Mesothelial cell of epicardium (in vitro differentiated cells): ENCODE data around the gene DPH3. TPM values are rescaled to one million over a fixed set of nuclear protein-coding genes. Genes with fewer than 3 reads are reported as not detected.

Source experiments
- DNase-seq, 2 experiments: peaks; one replicate each; pipeline ENCODE4 v3.0.0; 2021; ENCODE audit warnings: low spot score in 2 of 2; ENCODE audit not compliant: unreplicated experiment in 2 of 2
- H3K27ac Mint-ChIP-seq: 2 replicates; pipeline ENCODE4 v1.8.0; 2021; ENCODE audit warnings: mixed read lengths
- H3K27me3 Mint-ChIP-seq: 2 replicates; pipeline ENCODE4 v1.8.0; 2021; ENCODE audit warnings: low read depth, mixed read lengths
- H3K36me3 Mint-ChIP-seq: 2 replicates; pipeline ENCODE4 v1.8.0; 2021; ENCODE audit warnings: mixed read lengths
- H3K4me1 Mint-ChIP-seq: 2 replicates; pipeline ENCODE4 v1.8.0; 2021; ENCODE audit warnings: mixed read lengths
- H3K4me3 Mint-ChIP-seq: 2 replicates; pipeline ENCODE4 v1.8.0; 2021; ENCODE audit warnings: mild to moderate bottlenecking, moderate library complexity, mixed read lengths
- H3K9me3 Mint-ChIP-seq: 2 replicates; pipeline ENCODE4 v1.8.0; 2021; ENCODE audit warnings: mixed read lengths
- total RNA-seq: library from RNA; stranded (reverse); gene quantifications from 3 replicates; pipeline ENCODE4 v1.2.1, GENCODE V29; 2021
- TF ChIP-seq, protein P1 (sequence below): fragments of 200-600 bp; sonication (generic); IDR thresholded peaks from one replicate; pipeline ENCODE4 v1.5.0; 2021; ENCODE audit warnings: antibody characterized with exemption; ENCODE audit not compliant: unreplicated experiment

The DPH3 gene
- total RNA-seq, 1 donor from 2014 or later: 19.3 TPM

DNA sequence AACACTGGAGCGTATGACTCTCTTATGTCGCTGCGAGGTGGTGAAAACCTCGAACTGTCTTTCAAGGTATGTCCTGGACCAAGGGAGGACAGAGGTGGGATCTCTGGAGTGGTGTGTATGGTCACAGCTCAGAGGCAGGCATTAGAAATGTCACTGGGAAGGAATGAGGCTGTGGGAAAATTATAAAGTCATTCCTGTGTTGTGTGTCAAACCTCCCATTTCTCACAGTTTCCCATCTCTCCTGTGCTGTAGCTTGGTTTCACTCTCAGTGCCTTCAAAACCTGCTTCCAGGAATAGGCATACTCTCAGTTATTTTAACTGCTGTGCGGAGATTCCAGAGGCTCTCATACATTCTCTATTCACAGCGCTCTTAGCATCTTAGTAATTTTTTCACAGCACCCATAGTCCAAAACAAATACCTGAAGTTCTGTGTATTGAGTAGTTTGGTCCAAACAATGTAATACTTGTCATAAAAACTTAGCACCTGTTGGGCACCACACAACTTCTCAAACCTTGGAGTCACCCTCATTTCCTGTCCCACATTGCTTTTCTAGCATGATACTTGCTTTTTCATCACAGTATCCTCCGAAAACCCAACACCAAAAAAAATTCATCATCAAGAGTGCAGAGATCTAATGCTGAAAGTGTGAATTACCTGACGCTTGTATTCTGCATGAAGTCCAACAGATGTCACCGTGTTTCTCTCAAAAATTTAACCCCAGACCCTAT lies 53.4 kb downstream of the DPH3 start:
- no peak overlapping the region for H3K27ac Mint-ChIP-seq
- H3K36me3 Mint-ChIP-seq: no peaks in the 10 kb centered on the region
- H3K9me3 Mint-ChIP-seq: no peaks in the 10 kb centered on the region
- TF ChIP-seq, protein P1, sequence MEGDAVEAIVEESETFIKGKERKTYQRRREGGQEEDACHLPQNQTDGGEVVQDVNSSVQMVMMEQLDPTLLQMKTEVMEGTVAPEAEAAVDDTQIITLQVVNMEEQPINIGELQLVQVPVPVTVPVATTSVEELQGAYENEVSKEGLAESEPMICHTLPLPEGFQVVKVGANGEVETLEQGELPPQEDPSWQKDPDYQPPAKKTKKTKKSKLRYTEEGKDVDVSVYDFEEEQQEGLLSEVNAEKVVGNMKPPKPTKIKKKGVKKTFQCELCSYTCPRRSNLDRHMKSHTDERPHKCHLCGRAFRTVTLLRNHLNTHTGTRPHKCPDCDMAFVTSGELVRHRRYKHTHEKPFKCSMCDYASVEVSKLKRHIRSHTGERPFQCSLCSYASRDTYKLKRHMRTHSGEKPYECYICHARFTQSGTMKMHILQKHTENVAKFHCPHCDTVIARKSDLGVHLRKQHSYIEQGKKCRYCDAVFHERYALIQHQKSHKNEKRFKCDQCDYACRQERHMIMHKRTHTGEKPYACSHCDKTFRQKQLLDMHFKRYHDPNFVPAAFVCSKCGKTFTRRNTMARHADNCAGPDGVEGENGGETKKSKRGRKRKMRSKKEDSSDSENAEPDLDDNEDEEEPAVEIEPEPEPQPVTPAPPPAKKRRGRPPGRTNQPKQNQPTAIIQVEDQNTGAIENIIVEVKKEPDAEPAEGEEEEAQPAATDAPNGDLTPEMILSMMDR: no peak
- H3K27me3 Mint-ChIP-seq: peaks cover 15% of the 10 kb centered on the region
- DNase-seq: no peak
- H3K4me1 Mint-ChIP-seq: no peaks in the 10 kb centered on the region
- no peak overlapping the region for H3K4me3 Mint-ChIP-seq

Other genes with a start within 250 kb of the DPH3 start
- 0.07 to 0.13 TPM (median 0.11 TPM) in 3 replicates for gene GALNT15, start 90.3 kb downstream of the DPH3 start, total RNA-seq
- 10.6 to 13.2 TPM (median 12.3 TPM) in 3 replicates for gene OXNAD1, start 269 bp upstream of the DPH3 start, total RNA-seq
- gene RFTN1, start 248.8 kb upstream of the DPH3 start, total RNA-seq: 10.0 to 11.0 TPM (median 10.2 TPM) in 3 replicates